GM12891 (cell line): ENCODE data around the gene BTBD1.

Source experiments
- PAX5 ChIP-seq: IDR thresholded peaks from 2 replicates; pipeline ENCODE4 v1.6.1; 2011; ENCODE audit warnings: low read length, moderate library complexity, mild to moderate bottlenecking; ENCODE audit not compliant: insufficient read depth, severe bottlenecking
- POLR2A ChIP-seq: IDR thresholded peaks from 2 replicates; pipeline ENCODE4 v1.6.1; 2011; ENCODE audit warnings: low read depth, low read length, control low read depth
- POLR2AphosphoS5 ChIP-seq: IDR thresholded peaks from 2 replicates; pipeline ENCODE4 v1.6.1; 2011; ENCODE audit warnings: low read depth, low read length, control low read depth
- POU2F2 ChIP-seq: IDR thresholded peaks from 2 replicates; pipeline ENCODE4 v1.6.1; 2011; ENCODE audit warnings: low read depth, mild to moderate bottlenecking, control low read depth, low read length, moderate library complexity
- SPI1 ChIP-seq: IDR thresholded peaks from 2 replicates; pipeline ENCODE4 v1.6.1; 2011; ENCODE audit warnings: low read depth, low read length, control low read depth
- TAF1 ChIP-seq: IDR thresholded peaks from 2 replicates; pipeline ENCODE4 v1.6.1; 2011; ENCODE audit warnings: low read depth, low read length, control low read depth

DNA sequence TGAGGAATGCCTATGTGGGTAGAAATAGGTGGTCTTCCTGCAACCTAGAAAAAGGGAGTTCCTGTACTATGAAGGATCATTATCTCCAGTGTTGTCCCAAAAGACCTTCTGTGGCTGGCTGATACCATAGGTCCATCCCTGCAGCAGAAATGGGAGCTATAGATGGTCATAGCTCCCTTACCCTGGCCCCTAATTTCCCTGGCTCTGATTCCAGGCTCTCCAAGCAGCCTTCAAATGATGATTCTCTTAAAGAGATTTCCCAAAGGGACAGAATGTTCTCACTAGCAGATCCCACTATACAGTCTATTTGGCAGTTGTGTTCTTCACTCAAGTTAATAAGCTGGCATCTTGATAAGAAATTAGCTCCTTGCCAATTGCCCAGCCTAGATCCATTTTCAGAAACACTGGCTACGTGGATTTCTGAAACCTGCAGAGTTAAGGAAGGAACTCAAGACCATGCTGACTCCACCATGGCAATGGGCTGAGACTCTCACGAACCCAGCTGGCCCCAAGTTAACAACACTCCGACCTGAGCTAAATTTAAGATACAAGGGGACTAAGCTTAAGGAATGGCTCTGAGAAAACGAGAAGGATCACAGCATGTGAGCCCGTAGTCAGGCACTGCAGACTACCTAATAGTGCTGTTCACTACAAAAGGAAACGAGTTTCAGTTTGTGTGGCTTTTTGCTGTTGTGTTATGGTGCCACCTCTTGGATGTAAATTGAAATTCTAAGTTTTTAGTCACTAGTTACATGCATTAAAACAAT is 67.0 kb downstream of the BTBD1 start:
- no peak for TF ChIP-seq POLR2A
- TF ChIP-seq POLR2AphosphoS5: no peak
- TF ChIP-seq TAF1: no peak
- TF ChIP-seq POU2F2: no peak
- TF ChIP-seq SPI1: no peak
- no peak for TF ChIP-seq PAX5
